ENCODE results near the gene SACM1L.

DNA sequence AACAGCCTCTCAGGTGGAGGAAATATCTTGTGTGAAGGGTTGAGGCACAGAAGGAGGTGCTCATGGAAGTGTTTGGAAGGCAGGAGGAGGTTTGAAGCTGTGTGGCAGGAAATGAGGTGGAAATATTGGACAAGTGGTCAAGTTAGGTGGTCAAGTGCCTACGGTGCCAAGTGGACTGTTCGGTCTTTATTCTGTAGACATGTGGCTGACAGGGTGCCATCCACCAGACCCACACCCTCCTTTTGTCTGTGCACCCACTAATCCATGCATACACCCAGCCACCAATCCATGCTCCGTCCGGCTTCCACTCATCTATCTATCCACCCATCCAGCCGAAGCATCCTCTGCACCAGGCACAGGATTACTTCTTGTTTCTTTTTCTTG, 105.0 kb downstream of the SACM1L start:
- TF ChIP-seq POLR2AphosphoS5 (IDR thresholded peaks at IDR 0.05; ENCODE audit: low read depth, low read length) (no peak), SIN3A (IDR thresholded peaks at IDR 0.05; ENCODE audit: borderline replicate concordance, insufficient read depth, low read length) (no peak)

Measured in PFSK-1 (cell line).